GM12892 (cell line): Measurements from ENCODE around the gene ZNF784.

Experiments used
- POLR2A ChIP-seq: IDR thresholded peaks from 2 replicates; pipeline ENCODE4 v1.6.1; 2011; ENCODE audit warnings: low read depth, low read length, control low read depth
- POLR2AphosphoS5 ChIP-seq: IDR thresholded peaks from 2 replicates; pipeline ENCODE4 v1.6.1; 2011; ENCODE audit warnings: low read depth, low read length, control low read depth
- TAF1 ChIP-seq: IDR thresholded peaks from 2 replicates; pipeline ENCODE4 v1.6.1; 2011; ENCODE audit warnings: low read depth, mild to moderate bottlenecking, control low read depth, low read length, borderline replicate concordance

- TF ChIP-seq POLR2AphosphoS5 = peak; percentile 4
- peak; percentile 53; the same call in 1 of the 2 replicates for TF ChIP-seq POLR2A
- TF ChIP-seq TAF1 = peak; percentile 62; the same call in 1 of the 2 replicates
These were observed 18.9 kb upstream of the ZNF784 start, which contains the start of gene ZNF581 for GRCh38 chr19:55643003-55643886.
